Hepatocyte (in vitro differentiated cells): ENCODE measurements around the gene JUNB. TPM values are rescaled to one million over a fixed set of nuclear protein-coding genes. Genes with fewer than 3 reads are reported as not detected.

Experiments used
- DNase-seq: peaks from one replicate; pipeline ENCODE4 v3.0.0-alpha.2; 2016; ENCODE audit warnings: low spot score
- H2AFZ ChIP-seq: fragments of 200-600 bp; sonication (generic); 2 replicates; pipeline ENCODE4 v1.6.0; 2016; ENCODE audit warnings: antibody characterized with exemption, mild to moderate bottlenecking
- H3K27ac ChIP-seq: fragments of 200-600 bp; sonication (generic); 2 replicates; pipeline ENCODE4 v1.5.1; 2016; ENCODE audit warnings: mild to moderate bottlenecking
- H3K27me3 ChIP-seq: fragments of 200-600 bp; sonication (generic); 2 replicates; pipeline ENCODE4 v1.6.1; 2016
- H3K36me3 ChIP-seq: fragments of 200-600 bp; sonication (generic); replicated peaks from 2 replicates; pipeline ENCODE4 v1.5.1; 2016; ENCODE audit warnings: low read depth; ENCODE audit not compliant: insufficient read depth
- H3K4me1 ChIP-seq: fragments of 200-600 bp; sonication (generic); 2 replicates; pipeline ENCODE4 v1.5.1; 2016; ENCODE audit warnings: mild to moderate bottlenecking, moderate library complexity; ENCODE audit not compliant: insufficient read depth
- H3K4me2 ChIP-seq: fragments of 200-600 bp; sonication (generic); 2 replicates; pipeline ENCODE4 v1.6.0; 2016
- H3K4me3 ChIP-seq: fragments of 200-600 bp; sonication (generic); 2 replicates; pipeline ENCODE4 v1.5.1; 2016; ENCODE audit warnings: mild to moderate bottlenecking
- H3K79me2 ChIP-seq: fragments of 200-600 bp; sonication (generic); 2 replicates; pipeline ENCODE4 v1.6.0; 2017; ENCODE audit warnings: mild to moderate bottlenecking
- H3K9me2 ChIP-seq: fragments of 200-600 bp; sonication (generic); replicated peaks from 2 replicates; pipeline ENCODE4 v1.6.0; 2017; ENCODE audit warnings: mild to moderate bottlenecking; ENCODE audit not compliant: insufficient read depth
- H3K9me3 ChIP-seq: fragments of 200-600 bp; sonication (generic); 2 replicates; pipeline ENCODE4 v1.5.1; 2016; ENCODE audit warnings: low read depth, mild to moderate bottlenecking
- H4K20me1 ChIP-seq: fragments of 200-600 bp; sonication (generic); 2 replicates; pipeline ENCODE4 v1.6.0; 2016; ENCODE audit warnings: mild to moderate bottlenecking; ENCODE audit not compliant: insufficient read depth, poor library complexity, severe bottlenecking
- EZH2 ChIP-seq: fragments of 200-600 bp; sonication (generic); IDR thresholded peaks from 2 replicates; pipeline ENCODE4 v1.6.1; 2016; ENCODE audit warnings: antibody characterized with exemption, mild to moderate bottlenecking, borderline replicate concordance
- EZH2phosphoT487 ChIP-seq: fragments of 200-600 bp; sonication (generic); IDR thresholded peaks from one replicate; pipeline ENCODE4 v1.6.1; 2018; ENCODE audit warnings: antibody characterized with exemption, mild to moderate bottlenecking, low read depth, moderate library complexity; ENCODE audit not compliant: unreplicated experiment, severe bottlenecking
- WGBS: methylation state at CpG from one replicate; pipeline ENCODE4 v1.1.6; 2016; ENCODE audit warnings: low lambda C conversion rate; ENCODE audit errors: missing lambda C conversion rate; 5-methylcytosine and 5-hydroxymethylcytosine counted together
- polyA plus RNA-seq: library from polyadenylated mRNA; unstranded; fragments of >200 nt; fragmentation: Nextera tagmentation; extraction: Ambion mirVana; gene quantifications from 2 replicates; pipeline ENCODE4 v1.2.1, GENCODE V29; 2016
- total RNA-seq: library from RNA; depleted of rRNA; stranded (reverse); fragments of >200 nt; gene quantifications from 2 replicates; pipeline ENCODE4 v1.2.3, GENCODE V29; 2014
- TF ChIP-seq, protein P1 (sequence below): fragments of 200-600 bp; sonication (generic); IDR thresholded peaks from 2 replicates; pipeline ENCODE4 v1.5.1; 2016; ENCODE audit warnings: antibody characterized with exemption, mild to moderate bottlenecking; ENCODE audit not compliant: poor library complexity

The JUNB gene
- total and polyA plus RNA-seq, 2 experiments from 2014 or later = 399 to 539 TPM

DNA sequence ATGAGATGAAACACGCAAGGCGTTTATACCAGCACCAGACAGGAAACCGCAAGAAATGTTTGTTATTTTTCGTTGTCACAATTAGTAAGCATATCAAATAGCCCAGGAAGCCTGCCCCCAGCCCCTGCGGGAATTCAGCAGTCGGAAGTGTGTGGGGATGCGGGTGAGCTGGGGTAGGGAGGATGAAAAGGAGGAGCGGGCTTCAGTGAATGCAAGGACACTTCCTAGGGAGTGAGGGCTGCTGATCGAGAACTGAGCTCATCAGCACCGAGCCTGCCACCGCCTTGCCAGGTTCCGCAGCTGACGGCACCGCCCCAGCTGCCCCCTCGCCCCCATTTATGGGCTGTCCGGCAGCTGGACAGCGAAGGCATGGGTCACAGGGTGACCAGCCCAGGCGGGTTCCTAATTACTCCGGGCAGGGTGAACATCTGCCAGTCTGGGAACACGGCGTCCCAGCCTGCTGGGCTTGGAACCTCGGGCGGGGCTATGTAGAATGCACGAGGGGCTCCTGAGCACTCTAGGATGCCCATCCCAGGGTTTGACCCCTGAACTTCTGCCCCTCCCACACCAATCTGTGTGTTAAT, 41.3 kb upstream of the JUNB start:
- Histone ChIP-seq H4K20me1 (no peaks in the 10 kb centered on the region), H3K4me1 (no peaks in the 10 kb centered on the region), H3K4me2 (no peak overlapping the region), H2AFZ (no peak overlapping the region), H3K36me3 (no peaks in the 10 kb centered on the region), H3K9me2 (no peaks in the 10 kb centered on the region), H3K79me2 (no peaks in the 10 kb centered on the region), H3K9me3 (no peaks in the 10 kb centered on the region), H3K27ac (no peak overlapping the region), H3K4me3 (no peak overlapping the region), H3K27me3 (peaks cover 25% of the 10 kb centered on the region)
- WGBS = 55% methylated on average over 24 of the region's 24 CpGs
- no peak for DNase-seq
- TF ChIP-seq, protein P1, sequence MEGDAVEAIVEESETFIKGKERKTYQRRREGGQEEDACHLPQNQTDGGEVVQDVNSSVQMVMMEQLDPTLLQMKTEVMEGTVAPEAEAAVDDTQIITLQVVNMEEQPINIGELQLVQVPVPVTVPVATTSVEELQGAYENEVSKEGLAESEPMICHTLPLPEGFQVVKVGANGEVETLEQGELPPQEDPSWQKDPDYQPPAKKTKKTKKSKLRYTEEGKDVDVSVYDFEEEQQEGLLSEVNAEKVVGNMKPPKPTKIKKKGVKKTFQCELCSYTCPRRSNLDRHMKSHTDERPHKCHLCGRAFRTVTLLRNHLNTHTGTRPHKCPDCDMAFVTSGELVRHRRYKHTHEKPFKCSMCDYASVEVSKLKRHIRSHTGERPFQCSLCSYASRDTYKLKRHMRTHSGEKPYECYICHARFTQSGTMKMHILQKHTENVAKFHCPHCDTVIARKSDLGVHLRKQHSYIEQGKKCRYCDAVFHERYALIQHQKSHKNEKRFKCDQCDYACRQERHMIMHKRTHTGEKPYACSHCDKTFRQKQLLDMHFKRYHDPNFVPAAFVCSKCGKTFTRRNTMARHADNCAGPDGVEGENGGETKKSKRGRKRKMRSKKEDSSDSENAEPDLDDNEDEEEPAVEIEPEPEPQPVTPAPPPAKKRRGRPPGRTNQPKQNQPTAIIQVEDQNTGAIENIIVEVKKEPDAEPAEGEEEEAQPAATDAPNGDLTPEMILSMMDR = no peak
- no peak for TF ChIP-seq EZH2
- no peak for TF ChIP-seq EZH2phosphoT487

DNA sequence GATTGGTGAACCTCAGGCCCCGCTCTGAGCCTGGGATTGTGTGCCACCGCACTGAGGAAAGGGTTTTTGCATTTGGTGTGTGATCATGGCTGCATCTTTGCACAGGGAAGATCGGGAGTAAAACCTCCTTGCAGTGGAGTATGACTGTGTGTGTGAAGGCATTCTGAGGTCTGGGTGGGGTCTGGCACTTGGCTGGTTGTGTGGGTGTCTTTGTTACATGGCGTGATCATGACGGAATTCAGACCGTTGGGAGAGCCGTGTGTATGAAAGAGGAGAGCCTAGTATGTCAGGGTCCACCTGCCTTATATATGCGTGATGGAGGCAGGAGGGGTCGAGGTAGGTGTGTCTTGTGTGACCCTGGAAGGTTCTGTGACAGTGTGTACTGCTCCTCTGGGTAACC, 40.4 kb upstream of the JUNB start:
- H2AFZ ChIP-seq = no peak overlapping the region
- H3K27me3 ChIP-seq = peaks cover 25% of the 10 kb centered on the region
- H4K20me1 ChIP-seq = no peaks in the 10 kb centered on the region
- H3K27ac ChIP-seq = no peak overlapping the region
- H3K4me1 ChIP-seq = no peaks in the 10 kb centered on the region
- no peaks in the 10 kb centered on the region for H3K9me3 ChIP-seq
- WGBS = 79% methylated on average over 9 of the region's 9 CpGs
- H3K79me2 ChIP-seq = no peaks in the 10 kb centered on the region
- DNase-seq = no peak
- no peak overlapping the region for H3K4me3 ChIP-seq
- no peaks in the 10 kb centered on the region for H3K36me3 ChIP-seq
- H3K9me2 ChIP-seq = no peaks in the 10 kb centered on the region
- TF ChIP-seq, protein P1 = no peak
- no peak for TF ChIP-seq EZH2phosphoT487
- TF ChIP-seq EZH2 = no peak
- H3K4me2 ChIP-seq = no peak overlapping the region

- Histone ChIP-seq H3K27me3 (peaks cover 25% of the 10 kb centered on the region), H3K4me3 (no peak within 1 kb of the TSS), H3K4me1 (no peaks in the 10 kb centered on the region), H3K79me2 (no peaks in the 10 kb centered on the region), H3K9me3 (no peaks in the 10 kb centered on the region), H3K27ac (no peak within 1 kb of the TSS), H2AFZ (no peak within 1 kb of the TSS), H3K4me2 (no peak within 1 kb of the TSS), H4K20me1 (no peaks in the 10 kb centered on the region), H3K36me3 (no peaks in the 10 kb centered on the region), H3K9me2 (no peaks in the 10 kb centered on the region)
- 8% methylated on average over 5 of the region's 14 CpGs for WGBS
- TF ChIP-seq EZH2 = peak; percentile 36
- TF ChIP-seq EZH2phosphoT487 = no peak
- DNase-seq = no peak
Observed at GRCh38 chr19:12751635-12752034, 39.7 kb upstream of the JUNB start, which contains the start of gene BEST2. TSS of gene BEST2 (plus strand) at chr19:12751791. CDS start at chr19:12752593, 802 bp downstream.

- Histone ChIP-seq H3K27ac (no peak overlapping the region), H3K4me1 (peaks cover 3% of the 10 kb centered on the region), H2AFZ (no peak overlapping the region), H3K36me3 (no peaks in the 10 kb centered on the region), H4K20me1 (no peaks in the 10 kb centered on the region), H3K4me3 (no peak overlapping the region), H3K4me2 (no peak overlapping the region), H3K79me2 (no peaks in the 10 kb centered on the region), H3K27me3 (peaks cover 25% of the 10 kb centered on the region), H3K9me3 (no peaks in the 10 kb centered on the region), H3K9me2 (no peaks in the 10 kb centered on the region)
- no peak for TF ChIP-seq EZH2phosphoT487
- no peak for TF ChIP-seq EZH2
- TF ChIP-seq, protein P1 = no peak
- DNase-seq = no peak
- 67% methylated on average over 20 of the region's 23 CpGs for WGBS
Observed at GRCh38 chr19:12752056-12752781, 39.1 kb upstream of the JUNB start.
